ENCODE results near the gene RFX5.
"Not testable (repeated sequence)": the region's sequence is repeated elsewhere in the genome, so short reads cannot be mapped to it uniquely, and the experiment has no call there.

Gene RFX5

GRCh38 chr1:151346769-151347522, at the start of gene RFX5:
Gene RFX5 (minus strand): TSS chr1:151347252. CDS start chr1:151346320, 932 bp downstream.
- DNase-seq, result peak; percentile 88

- DNase-seq, result not testable (repeated sequence)
Observed at GRCh38 chr1:151396265-151396664, 49.2 kb upstream of the RFX5 start.

- DNase-seq, result no peak
Observed at GRCh38 chr1:151393583-151393982, 46.5 kb upstream of the RFX5 start.

- no peak for DNase-seq
Observed at GRCh38 chr1:151391079-151391563, 44.1 kb upstream of the RFX5 start.

- DNase-seq, result not testable (repeated sequence)
Observed at GRCh38 chr1:151390221-151391078, 43.4 kb upstream of the RFX5 start.

- no peak for DNase-seq
Observed at GRCh38 chr1:151386002-151386401, 39.0 kb upstream of the RFX5 start.

GRCh38 chr1:151384584-151384983, 37.5 kb upstream of the RFX5 start:
- no peak for DNase-seq

- no peak for DNase-seq
Observed at GRCh38 chr1:151377150-151377884, 30.3 kb upstream of the RFX5 start.

- no peak for DNase-seq
Observed at GRCh38 chr1:151373196-151373595, 26.1 kb upstream of the RFX5 start.

- DNase-seq, result no peak
Observed at GRCh38 chr1:151372058-151372934, 25.2 kb upstream of the RFX5 start, which contains the start of gene SELENBP1. Gene SELENBP1 (minus strand): TSS chr1:151372705. CDS start chr1:151372641, 64 bp downstream.

- DNase-seq, result no peak
Observed at GRCh38 chr1:151371370-151372057, 24.5 kb upstream of the RFX5 start.

GRCh38 chr1:151370211-151370911, 23.3 kb upstream of the RFX5 start:
- no peak for DNase-seq

- no peak for DNase-seq
Observed at GRCh38 chr1:151369621-151370048, 22.6 kb upstream of the RFX5 start.

- no peak for DNase-seq
Observed at GRCh38 chr1:151369302-151369610, 22.2 kb upstream of the RFX5 start.

GRCh38 chr1:151368393-151369301, 21.6 kb upstream of the RFX5 start:
- no peak for DNase-seq

- DNase-seq, result no peak
Observed at GRCh38 chr1:151367658-151368392, 20.8 kb upstream of the RFX5 start.

- DNase-seq, result no peak
Observed at GRCh38 chr1:151364996-151365395, 17.9 kb upstream of the RFX5 start.

- DNase-seq, result no peak
Observed at GRCh38 chr1:151362308-151363155, 15.5 kb upstream of the RFX5 start.

Data from activated CD4-positive, CD25-positive, alpha-beta regulatory T cell treated with anti-CD3 and anti-CD28 coated beads, Interleukin-2, amount 50 U/mL, for 72 hours (primary cell).